ENCODE measurements around the gene LRP11. TPM values are rescaled to one million over a fixed set of nuclear protein-coding genes. Genes with fewer than 3 reads are reported as not detected.
"Not testable (repeated sequence)": the region's sequence is repeated elsewhere in the genome, so short reads cannot be mapped to it uniquely, and the experiment has no call there.

Gene LRP11
- polyA plus RNA-seq, 2 donors = 20.8 to 25.6 TPM

- WGBS, 2 donors = 63 to 66% methylated on average over 5 of the region's 5 CpGs
- Histone ChIP-seq H3K27me3 (ENCODE audit: control insufficient read depth in 1 of 2, insufficient read depth in 2 of 2, low read length in 2 of 2) (no peaks in the 10 kb centered on the region), H3K9me3 (ENCODE audit: control insufficient read depth in 2 of 2, insufficient read depth in 1 of 2, low read depth in 1 of 2, low read length in 1 of 2) (no peaks in the 10 kb centered on the region), H3K36me3 (ENCODE audit: control insufficient read depth in 2 of 2, insufficient read depth in 2 of 2, low read length in 1 of 2) (peaks cover 0 to 3% of the 10 kb centered on the region in 2 donors), H3K4me1 (ENCODE audit: control insufficient read depth in 2 of 2, insufficient read depth in 2 of 2, low read length in 1 of 2) (peaks cover 0 to 7% of the 10 kb centered on the region in 2 donors), H3K4me3 (ENCODE audit: low read depth in 1 of 2, low read length in 2 of 2) (peak overlapping the region in 1 of 2 donors; percentile 15), H3K27ac (ENCODE audit: low read depth in 2 of 2, low read length in 1 of 2) (peak overlapping the region; percentile 82 to 98)
These were observed 9.0 kb downstream of the LRP11 start for GRCh38 chr6:149855040-149855654.

GRCh38 chr6:149854532-149854931 is 9.6 kb downstream of the LRP11 start:
- 41 to 50% methylated on average over 6 of the region's 6 CpGs for WGBS, 2 donors
- H3K27me3 ChIP-seq (ENCODE audit: control insufficient read depth in 1 of 2, insufficient read depth in 2 of 2, low read length in 2 of 2) = no peaks in the 10 kb centered on the region
- no peaks in the 10 kb centered on the region for H3K9me3 ChIP-seq (ENCODE audit: control insufficient read depth in 2 of 2, insufficient read depth in 1 of 2, low read depth in 1 of 2, low read length in 1 of 2)
- peaks cover 0 to 4% of the 10 kb centered on the region in 2 donors for H3K4me1 ChIP-seq (ENCODE audit: control insufficient read depth in 2 of 2, insufficient read depth in 2 of 2, low read length in 1 of 2)
- H3K27ac ChIP-seq (ENCODE audit: low read depth in 2 of 2, low read length in 1 of 2) = peak overlapping the region; percentile 82 to 98
- H3K36me3 ChIP-seq (ENCODE audit: control insufficient read depth in 2 of 2, insufficient read depth in 2 of 2, low read length in 1 of 2) = peaks cover 0 to 3% of the 10 kb centered on the region in 2 donors
- H3K4me3 ChIP-seq (ENCODE audit: low read depth in 1 of 2, low read length in 2 of 2) = peak overlapping the region in 1 of 2 donors; percentile 14

- 86 to 88% methylated on average over 4 of the region's 4 CpGs for WGBS, 2 donors
- H3K4me3 ChIP-seq (ENCODE audit: low read depth in 1 of 2, low read length in 2 of 2) = not testable (repeated sequence)
These were observed 10.1 kb downstream of the LRP11 start for GRCh38 chr6:149854017-149854416.

GRCh38 chr6:149852881-149853280 is 11.3 kb downstream of the LRP11 start:
- Histone ChIP-seq H3K4me3 (ENCODE audit: low read depth in 1 of 2, low read length in 2 of 2) (peak overlapping the region in 1 of 2 donors; percentile 16), H3K27ac (ENCODE audit: low read depth in 2 of 2, low read length in 1 of 2) (peak overlapping the region; percentile 84 to 86), H3K4me1 (ENCODE audit: control insufficient read depth in 2 of 2, insufficient read depth in 2 of 2, low read length in 1 of 2) (peaks cover 0 to 4% of the 10 kb centered on the region in 2 donors), H3K36me3 (ENCODE audit: control insufficient read depth in 2 of 2, insufficient read depth in 2 of 2, low read length in 1 of 2) (peaks cover 0 to 3% of the 10 kb centered on the region in 2 donors), H3K9me3 (ENCODE audit: control insufficient read depth in 2 of 2, insufficient read depth in 1 of 2, low read depth in 1 of 2, low read length in 1 of 2) (no peaks in the 10 kb centered on the region), H3K27me3 (ENCODE audit: control insufficient read depth in 1 of 2, insufficient read depth in 2 of 2, low read length in 2 of 2) (no peaks in the 10 kb centered on the region)
- 81 to 86% methylated on average over 12 of the region's 12 CpGs for WGBS, 2 donors

More at GRCh38 chr6:149854017-149854416, 10.1 kb downstream of the LRP11 start:
- not testable (repeated sequence) for H3K36me3 ChIP-seq (ENCODE audit: control insufficient read depth in 2 of 2, insufficient read depth in 2 of 2, low read length in 1 of 2); H3K9me3 ChIP-seq (ENCODE audit: control insufficient read depth in 2 of 2, insufficient read depth in 1 of 2, low read depth in 1 of 2, low read length in 1 of 2); H3K27me3 ChIP-seq (ENCODE audit: control insufficient read depth in 1 of 2, insufficient read depth in 2 of 2, low read length in 2 of 2); H3K4me1 ChIP-seq (ENCODE audit: control insufficient read depth in 2 of 2, insufficient read depth in 2 of 2, low read length in 1 of 2)
- peak overlapping the region; percentile 82 to 85 for H3K27ac ChIP-seq (ENCODE audit: low read depth in 2 of 2, low read length in 1 of 2)

GRCh38 chr6:149852180-149852579 is 12.0 kb downstream of the LRP11 start:
- peak overlapping the region; percentile 16 to 27 for H3K4me3 ChIP-seq (ENCODE audit: low read depth in 1 of 2, low read length in 2 of 2)
- peaks cover 0 to 3% of the 10 kb centered on the region in 2 donors for H3K36me3 ChIP-seq (ENCODE audit: control insufficient read depth in 2 of 2, insufficient read depth in 2 of 2, low read length in 1 of 2)
- H3K9me3 ChIP-seq (ENCODE audit: control insufficient read depth in 2 of 2, insufficient read depth in 1 of 2, low read depth in 1 of 2, low read length in 1 of 2) = no peaks in the 10 kb centered on the region
- WGBS, 2 donors = 45 to 60% methylated on average over 6 of the region's 6 CpGs
- H3K27me3 ChIP-seq (ENCODE audit: control insufficient read depth in 1 of 2, insufficient read depth in 2 of 2, low read length in 2 of 2) = no peaks in the 10 kb centered on the region
- H3K4me1 ChIP-seq (ENCODE audit: control insufficient read depth in 2 of 2, insufficient read depth in 2 of 2, low read length in 1 of 2) = peaks cover 0 to 5% of the 10 kb centered on the region in 2 donors
- peak overlapping the region; percentile 84 to 86 for H3K27ac ChIP-seq (ENCODE audit: low read depth in 2 of 2, low read length in 1 of 2)

GRCh38 chr6:149851461-149852110 is 12.6 kb downstream of the LRP11 start:
- no peaks in the 10 kb centered on the region for H3K9me3 ChIP-seq (ENCODE audit: control insufficient read depth in 2 of 2, insufficient read depth in 1 of 2, low read depth in 1 of 2, low read length in 1 of 2)
- H3K27me3 ChIP-seq (ENCODE audit: control insufficient read depth in 1 of 2, insufficient read depth in 2 of 2, low read length in 2 of 2) = no peaks in the 10 kb centered on the region
- H3K27ac ChIP-seq (ENCODE audit: low read depth in 2 of 2, low read length in 1 of 2) = peak overlapping the region; percentile 83 to 84
- no peak overlapping the region for H3K4me3 ChIP-seq (ENCODE audit: low read depth in 1 of 2, low read length in 2 of 2)
- H3K36me3 ChIP-seq (ENCODE audit: control insufficient read depth in 2 of 2, insufficient read depth in 2 of 2, low read length in 1 of 2) = peaks cover 0 to 3% of the 10 kb centered on the region in 2 donors
- H3K4me1 ChIP-seq (ENCODE audit: control insufficient read depth in 2 of 2, insufficient read depth in 2 of 2, low read length in 1 of 2) = peaks cover 3 to 8% of the 10 kb centered on the region in 2 donors
- 80% methylated on average over 5 of the region's 5 CpGs for WGBS, 2 donors

- not testable (repeated sequence) for H3K27me3 ChIP-seq (ENCODE audit: control insufficient read depth in 1 of 2, insufficient read depth in 2 of 2, low read length in 2 of 2); H3K4me3 ChIP-seq (ENCODE audit: low read depth in 1 of 2, low read length in 2 of 2); H3K36me3 ChIP-seq (ENCODE audit: control insufficient read depth in 2 of 2, insufficient read depth in 2 of 2, low read length in 1 of 2); H3K9me3 ChIP-seq (ENCODE audit: control insufficient read depth in 2 of 2, insufficient read depth in 1 of 2, low read depth in 1 of 2, low read length in 1 of 2)
- peaks cover 3 to 11% of the 10 kb centered on the region in 2 donors for H3K4me1 ChIP-seq (ENCODE audit: control insufficient read depth in 2 of 2, insufficient read depth in 2 of 2, low read length in 1 of 2)
- 71 to 86% methylated on average over 4 of the region's 4 CpGs for WGBS, 2 donors
- H3K27ac ChIP-seq (ENCODE audit: low read depth in 2 of 2, low read length in 1 of 2) = peak overlapping the region; percentile 51 to 82
These were observed 15.8 kb downstream of the LRP11 start for GRCh38 chr6:149848343-149848742.

GRCh38 chr6:149847939-149848267 is 16.3 kb downstream of the LRP11 start:
- H3K27me3 ChIP-seq (ENCODE audit: control insufficient read depth in 1 of 2, insufficient read depth in 2 of 2, low read length in 2 of 2) = no peaks in the 10 kb centered on the region
- peaks cover 3 to 11% of the 10 kb centered on the region in 2 donors for H3K4me1 ChIP-seq (ENCODE audit: control insufficient read depth in 2 of 2, insufficient read depth in 2 of 2, low read length in 1 of 2)
- H3K27ac ChIP-seq (ENCODE audit: low read depth in 2 of 2, low read length in 1 of 2) = peak overlapping the region; percentile 51 to 82
- no peak overlapping the region for H3K4me3 ChIP-seq (ENCODE audit: low read depth in 1 of 2, low read length in 2 of 2)
- peaks cover 0 to 7% of the 10 kb centered on the region in 2 donors for H3K36me3 ChIP-seq (ENCODE audit: control insufficient read depth in 2 of 2, insufficient read depth in 2 of 2, low read length in 1 of 2)
- H3K9me3 ChIP-seq (ENCODE audit: control insufficient read depth in 2 of 2, insufficient read depth in 1 of 2, low read depth in 1 of 2, low read length in 1 of 2) = no peaks in the 10 kb centered on the region
- 49 to 67% methylated on average over 4 of the region's 4 CpGs for WGBS, 2 donors

GRCh38 chr6:149846321-149846720 is 17.8 kb downstream of the LRP11 start:
- 51 to 54% methylated on average over 7 of the region's 7 CpGs for WGBS, 2 donors
- peaks cover 3 to 9% of the 10 kb centered on the region in 2 donors for H3K4me1 ChIP-seq (ENCODE audit: control insufficient read depth in 2 of 2, insufficient read depth in 2 of 2, low read length in 1 of 2)
- H3K4me3 ChIP-seq (ENCODE audit: low read depth in 1 of 2, low read length in 2 of 2) = no peak overlapping the region
- H3K9me3 ChIP-seq (ENCODE audit: control insufficient read depth in 2 of 2, insufficient read depth in 1 of 2, low read depth in 1 of 2, low read length in 1 of 2) = no peaks in the 10 kb centered on the region
- peaks cover 0 to 14% of the 10 kb centered on the region in 2 donors for H3K36me3 ChIP-seq (ENCODE audit: control insufficient read depth in 2 of 2, insufficient read depth in 2 of 2, low read length in 1 of 2)
- no peaks in the 10 kb centered on the region for H3K27me3 ChIP-seq (ENCODE audit: control insufficient read depth in 1 of 2, insufficient read depth in 2 of 2, low read length in 2 of 2)
- H3K27ac ChIP-seq (ENCODE audit: low read depth in 2 of 2, low read length in 1 of 2) = peak overlapping the region in 1 of 2 donors; percentile 14

Data from esophagus (tissue), 2 donors.